Measurements from ENCODE around the gene OR8U1.
"Not testable (repeated sequence)": the region's sequence is repeated elsewhere in the genome, so short reads cannot be mapped to it uniquely, and the experiment has no call there.

Gene OR8U1

GRCh38 chr11:56375324-56375723, at the start of gene OR8U1:
Gene OR8U1 (plus strand): TSS chr11:56375624. CDS start chr11:56375624, 0 bp downstream.
- DNase-seq: no peak

DNA sequence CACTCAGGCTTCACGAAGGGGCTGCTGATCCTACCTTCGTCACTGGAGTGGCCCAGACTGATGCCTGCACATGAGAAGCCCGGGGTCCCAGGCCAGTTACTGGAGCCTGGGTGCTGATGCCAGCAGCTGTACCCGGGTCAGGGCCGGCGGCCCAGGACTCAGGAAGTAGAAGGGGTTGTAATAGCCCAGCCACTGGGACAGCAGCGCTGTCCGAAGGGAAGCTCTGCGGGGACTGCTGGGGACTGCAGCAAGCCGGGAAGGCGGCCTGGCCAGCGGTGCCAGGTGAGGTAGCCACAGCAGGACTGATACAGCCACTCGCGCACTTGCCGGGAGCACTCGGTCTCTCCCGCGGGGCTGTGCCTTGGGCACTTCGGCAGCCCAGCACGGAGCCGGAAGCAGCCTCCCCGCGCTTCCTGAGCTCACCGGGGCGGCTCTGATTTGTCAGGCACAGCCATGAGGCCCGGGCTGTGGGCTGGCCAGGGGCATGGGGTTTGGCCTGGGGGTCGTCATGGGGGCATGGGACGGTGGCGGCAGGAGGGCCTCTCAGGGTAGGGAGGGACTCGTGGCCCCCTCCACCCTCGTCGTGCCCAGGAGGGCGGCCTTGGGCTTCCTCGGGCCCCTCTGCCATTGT, 43.4 kb upstream of the OR8U1 start:
- DNase-seq: no peak

GRCh38 chr11:56333156-56333555, 42.3 kb upstream of the OR8U1 start:
- DNase-seq: no peak

DNA sequence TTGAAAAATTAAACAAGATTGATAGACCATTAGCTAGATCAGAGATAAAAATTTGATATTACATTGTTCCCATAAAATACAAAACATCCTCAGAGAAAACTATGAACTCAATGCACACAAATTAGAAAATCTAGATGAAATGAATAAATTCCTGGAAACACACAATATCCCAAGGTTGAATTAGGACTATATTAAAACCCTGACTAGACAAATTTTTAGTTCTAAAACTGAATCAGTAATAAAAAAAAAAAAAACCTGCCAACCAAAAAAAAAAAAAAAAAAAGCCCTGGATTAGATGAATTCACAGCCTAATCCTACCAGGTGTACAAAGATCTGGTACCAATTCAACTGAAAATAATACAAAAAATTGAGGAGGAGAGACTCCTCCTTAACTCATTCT, 35.1 kb upstream of the OR8U1 start:
- DNase-seq: no peak

- no peak for DNase-seq
Measured at GRCh38 chr11:56345739-56346138, 29.7 kb upstream of the OR8U1 start, which contains the start of gene OR8K1. Gene OR8K1 (plus strand): TSS chr11:56346039. CDS start chr11:56346039, 0 bp downstream.

DNA sequence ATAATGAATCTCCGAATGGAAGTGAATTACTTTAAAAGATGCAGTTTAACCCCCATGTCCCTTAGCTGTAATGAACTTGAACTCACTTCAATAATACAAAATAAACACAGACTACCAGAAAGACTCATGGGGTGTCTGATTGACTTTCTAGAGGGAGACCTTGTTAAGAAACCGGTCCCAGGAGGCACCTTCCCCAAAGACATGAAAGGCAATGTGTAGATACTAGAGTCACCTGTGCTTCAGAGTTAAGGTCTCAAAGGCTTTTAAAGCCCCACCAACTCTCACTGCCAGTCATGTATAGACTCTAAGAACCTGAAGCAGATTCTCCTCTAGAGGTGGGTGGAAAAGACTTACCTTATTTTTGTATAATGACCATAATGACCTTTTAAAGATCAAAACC, 21.4 kb upstream of the OR8U1 start, which contains the start of gene OR8J1:
OR8J1 (plus strand) TSS at position 301 of the 400 bp plus-strand sequence. CDS start 5,956 bp downstream, outside the sequence.
- DNase-seq: no peak

- DNase-seq: no peak
Measured at GRCh38 chr11:56380120-56380519, 4.7 kb downstream of the OR8U1 start.

DNA sequence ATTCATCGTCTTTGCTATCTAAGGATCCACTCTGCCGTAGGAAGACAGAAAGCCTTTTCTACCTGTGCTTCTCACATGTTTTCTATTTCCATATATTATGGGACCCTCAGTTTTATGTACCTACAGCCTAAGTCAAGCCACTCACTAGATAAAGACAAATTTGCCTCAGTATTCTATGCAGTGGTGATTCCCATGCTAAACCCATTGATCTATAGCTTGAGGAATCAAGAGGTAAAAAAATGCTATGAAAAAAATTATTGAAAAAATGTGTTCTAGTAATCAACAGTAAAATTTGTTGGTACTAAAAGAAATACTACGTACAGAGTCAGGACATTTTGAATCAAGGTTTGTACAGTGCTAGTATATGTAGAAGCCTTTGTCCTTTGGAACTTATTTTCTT, 19.0 kb downstream of the OR8U1 start:
- no peak for DNase-seq

DNA sequence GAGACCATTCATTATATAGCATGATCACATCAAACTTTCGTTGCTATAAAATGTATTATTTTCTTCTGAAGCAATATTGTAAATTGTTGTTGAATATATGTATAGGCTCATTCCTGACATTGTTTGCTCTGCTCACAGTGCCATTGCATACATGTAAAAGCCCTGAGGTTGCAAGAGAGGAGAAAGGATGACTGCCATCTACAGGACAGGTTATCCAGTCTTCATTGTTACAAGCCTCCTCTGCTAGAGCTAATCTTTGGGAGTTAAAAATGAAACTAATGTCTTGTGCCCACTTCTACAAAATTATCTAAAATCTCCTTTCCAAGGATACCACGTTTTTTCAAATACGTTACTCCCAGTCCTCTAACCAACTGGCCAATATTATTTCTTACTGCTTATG, 20.6 kb downstream of the OR8U1 start:
- DNase-seq: no peak

DNA sequence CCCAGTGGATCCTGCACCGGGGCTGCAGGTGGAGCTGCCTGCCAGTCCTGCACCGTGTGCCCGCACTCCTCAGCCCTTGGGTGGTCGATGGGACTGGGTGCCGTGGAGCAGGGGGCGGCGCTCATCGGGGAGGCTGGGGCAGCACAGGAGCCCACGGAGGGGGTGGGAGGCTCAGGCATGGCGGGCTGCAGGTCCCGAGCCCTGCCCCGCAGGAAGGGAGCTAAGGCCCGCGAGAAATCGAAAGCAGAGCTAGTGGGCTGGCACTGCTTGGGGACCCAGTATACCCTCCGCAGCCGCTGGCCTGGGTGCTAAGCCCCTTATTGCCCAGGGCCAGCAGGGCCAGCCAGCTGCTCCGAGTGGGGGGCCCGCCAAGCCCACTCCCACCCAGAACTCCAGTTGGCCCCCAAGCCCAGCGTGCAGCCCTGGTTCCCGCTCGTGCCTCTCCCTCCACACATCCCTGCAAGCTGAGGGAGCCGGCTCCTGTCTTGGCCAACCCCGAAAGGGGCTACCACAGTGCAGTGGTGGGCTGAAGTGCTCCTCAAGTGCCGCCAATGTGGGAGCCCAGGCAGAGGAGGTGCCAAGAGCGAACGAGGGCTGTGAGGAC, 26.5 kb downstream of the OR8U1 start:
- DNase-seq: not testable (repeated sequence)

- DNase-seq: no peak
Measured at GRCh38 chr11:56404393-56404792, 29.0 kb downstream of the OR8U1 start.

GRCh38 chr11:56410801-56411200, 35.4 kb downstream of the OR8U1 start:
- DNase-seq: no peak

DNA sequence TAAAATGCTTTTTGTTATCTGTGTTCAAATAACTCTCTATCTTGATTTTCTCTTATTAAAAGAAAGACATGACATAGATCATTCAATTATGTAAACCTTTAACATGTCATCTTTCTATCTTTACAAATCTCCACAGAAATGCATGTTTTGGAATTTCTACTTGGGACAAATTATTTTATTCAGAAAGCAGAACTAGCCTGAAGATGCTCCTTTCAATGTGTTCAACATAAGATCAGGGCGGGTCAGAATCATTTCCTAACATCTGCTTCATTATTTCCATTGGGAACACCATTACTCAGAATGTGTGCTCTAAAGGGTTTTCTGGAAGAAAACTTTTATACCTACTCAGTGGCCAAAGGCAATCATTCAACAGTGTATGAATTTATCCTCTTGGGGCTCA, 37.0 kb downstream of the OR8U1 start, which contains the start of gene OR5AL1:
OR5AL1 (plus strand) TSS at position 301 of the 400 bp plus-strand sequence.
- no peak for DNase-seq

All from NCI-H510A treated with DMSO at 0.1 percent for 48 hours (cell line).